Spleen (tissue), 11 donors: Measurements from ENCODE around the gene SLC22A3. TPM values are rescaled to one million over a fixed set of nuclear protein-coding genes. Genes with fewer than 3 reads are reported as not detected.

Experiments
- DNase-seq: peaks from one replicate; pipeline ENCODE4 v3.0.0-alpha.2; 2020
- H3K27ac ChIP-seq, 8 donors: fragments of 200-600 bp; sonication (generic) in 7 of 8; 1 replicate in 4 of 8; 2 replicates in 4 of 8; pipeline versions ENCODE4 v1.5.0 to v1.8.0; 2016 to 2021; ENCODE audit warnings: inconsistent platforms in 4 of 8, mild to moderate bottlenecking in 4 of 8, moderate library complexity in 1 of 8
- H3K27me3 ChIP-seq, 7 donors: fragments of 200-600 bp; sonication (generic) in 6 of 7; replicated peaks in 1 of 7; 1 replicate in 4 of 7; 2 replicates in 3 of 7; pipeline versions ENCODE4 v1.5.0 to v1.8.0; 2016 to 2021; ENCODE audit warnings: inconsistent platforms in 3 of 7, mild to moderate bottlenecking in 1 of 7
- H3K36me3 ChIP-seq, 6 donors: fragments of 200-600 bp; sonication (generic) in 5 of 6; 1 replicate in 4 of 6; 2 replicates in 2 of 6; pipeline versions ENCODE4 v1.5.0 to v1.8.0; 2016 to 2021; ENCODE audit warnings: inconsistent platforms in 2 of 6
- H3K4me1 ChIP-seq, 6 donors: fragments of 200-600 bp; sonication (generic) in 5 of 6; 1 replicate in 3 of 6; 2 replicates in 3 of 6; pipeline versions ENCODE4 v1.5.0 to v1.8.0; 2016 to 2021; ENCODE audit warnings: inconsistent platforms in 3 of 6
- H3K4me3 ChIP-seq, 8 donors: fragments of 200-600 bp; sonication (generic) in 7 of 8; 1 replicate in 4 of 8; 2 replicates in 4 of 8; pipeline versions ENCODE4 v1.5.0 to v1.8.0; 2016 to 2021; ENCODE audit warnings: inconsistent platforms in 4 of 8, mild to moderate bottlenecking in 4 of 8, moderate library complexity in 2 of 8
- H3K9me3 ChIP-seq, 8 donors: fragments of 200-600 bp; sonication (generic) in 7 of 8; 1 replicate in 4 of 8; 2 replicates in 4 of 8; pipeline versions ENCODE4 v1.5.0 to v1.8.0; 2016 to 2021; ENCODE audit warnings: inconsistent platforms in 4 of 8
- CTCF ChIP-seq, 11 experiments: fragments of 200-600 bp in 7 of 11; fragments of 450-650 bp in 4 of 11; sonication (generic) in 4 of 11; IDR thresholded peaks in 8 of 11; conservative IDR thresholded peaks in 3 of 11; 1 replicate in 7 of 11; 2 replicates in 4 of 11; pipeline versions ENCODE4 v1.4.0 to v1.8.0; 2016 to 2021; ENCODE audit warnings: antibody characterized with exemption in 11 of 11, inconsistent platforms in 4 of 11, mild to moderate bottlenecking in 1 of 11
- POLR2A ChIP-seq, 3 donors: fragments of 450-650 bp; IDR thresholded peaks; one replicate each; pipeline ENCODE4 v1.5.1; 2017; ENCODE audit warnings: antibody characterized with exemption in 3 of 3, mild to moderate bottlenecking in 1 of 3
- POLR2AphosphoS5 ChIP-seq, 3 donors: sonication (generic); formaldehyde crosslinking; IDR thresholded peaks; one replicate each; pipeline ENCODE4 v1.5.1; 2017; ENCODE audit warnings: antibody characterized with exemption in 3 of 3
- WGBS, 5 donors: extraction: QIAGEN DNeasy Blood & Tissue Kit in 3 of 5; methylation state at CpG; one replicate each; pipeline versions ENCODE4 v1.1.5 to v1.1.7; 2013 to 2018; 5-methylcytosine and 5-hydroxymethylcytosine counted together
- intact Hi-C: fragments of 100-400 bp; cut with DNase I; formaldehyde crosslinking; loops from one replicate; pipeline ENCODE4 v1.15.0; 2023; ENCODE audit warnings: low total_unique reads
- polyA plus RNA-seq, 3 donors: library from polyadenylated mRNA; stranded (reverse); fragments of 200-250 nt; gene quantifications; one replicate each; pipeline ENCODE4 v1.2.1, GENCODE V29; 2013
- total RNA-seq, 7 donors: library from RNA; depleted of rRNA in 3 of 7; stranded (reverse); fragments of >200 nt in 3 of 7; fragmentation: NEBNext Ultra II Directional in 4 of 7; extraction: Animal tissue kit (Norgen Biotek cat#: 25700) in 4 of 7; gene quantifications; one replicate each; pipeline versions ENCODE4 v1.1.0 to v1.2.1, GENCODE V29; 2016 to 2021
- donor health status: healthy with polysubstance abuse.
- donor health status: DM: no; HTN: no; CAD: no; lungs with moderate emphysema.
- donor health status: DM: no; HTN: no; CAD: no.
- donor health status: Bipolar disorder and iron deficiency.
- donor health status: healthy.
- donor health status: DM: no; HTN: no; CAD: no.
- donor health status: DM: yes; HTN: yes; CAD: no.

The SLC22A3 gene
- total and polyA plus RNA-seq, 10 donors: 0.70 to 2.2 (median 1.7) TPM

GRCh38 chr6:160431226-160431625, 83.0 kb downstream of the SLC22A3 start:
- Histone ChIP-seq H3K36me3 (no peaks in the 10 kb centered on the region), H3K27me3 (peaks cover 0 to 42% (median 0%) of the 10 kb centered on the region in 7 donors), H3K4me3 (no peak overlapping the region), H3K27ac (peak overlapping the region in 3 of 8 donors; percentile 18 to 35 (median 33)), H3K4me1 (peaks cover 0 to 5% (median 0%) of the 10 kb centered on the region in 6 donors), H3K9me3 (no peaks in the 10 kb centered on the region)
- intact Hi-C loops: no loop called here
- 68 to 87% (median 70%) methylated on average over 8 of the region's 8 CpGs for WGBS, 5 donors
- TF ChIP-seq CTCF (IDR thresholded peaks at IDR 0.05 in 8 of 11, conservative IDR thresholded peaks at IDR 0.05 in 3 of 11): no peak
- TF ChIP-seq POLR2AphosphoS5 (IDR thresholded peaks at IDR 0.05): no peak
- no peak for TF ChIP-seq POLR2A (IDR thresholded peaks at IDR 0.05)
- DNase-seq: no peak

GRCh38 chr6:160431791-160432404, 83.7 kb downstream of the SLC22A3 start:
- peaks cover 0 to 5% (median 0%) of the 10 kb centered on the region in 6 donors for H3K4me1 ChIP-seq
- H3K36me3 ChIP-seq: no peaks in the 10 kb centered on the region
- intact Hi-C loops: no loop called here
- peak overlapping the region in 3 of 8 donors; percentile 7 to 35 (median 18) for H3K27ac ChIP-seq
- 81 to 89% (median 86%) methylated on average over 8 of the region's 8 CpGs for WGBS, 5 donors
- peaks cover 0 to 43% (median 0%) of the 10 kb centered on the region in 7 donors for H3K27me3 ChIP-seq
- H3K4me3 ChIP-seq: no peak overlapping the region
- no peak for DNase-seq
- TF ChIP-seq CTCF (IDR thresholded peaks at IDR 0.05 in 8 of 11, conservative IDR thresholded peaks at IDR 0.05 in 3 of 11) (no peak), POLR2A (IDR thresholded peaks at IDR 0.05) (no peak), POLR2AphosphoS5 (IDR thresholded peaks at IDR 0.05) (no peak)
- H3K9me3 ChIP-seq: no peaks in the 10 kb centered on the region

GRCh38 chr6:160435935-160436334, 87.8 kb downstream of the SLC22A3 start:
- WGBS, 5 donors: 42 to 59% (median 54%) methylated on average over 4 of the region's 4 CpGs
- intact Hi-C loops: no loop called here
- TF ChIP-seq CTCF (IDR thresholded peaks at IDR 0.05 in 8 of 11, conservative IDR thresholded peaks at IDR 0.05 in 3 of 11) (no peak), POLR2AphosphoS5 (IDR thresholded peaks at IDR 0.05) (no peak), POLR2A (IDR thresholded peaks at IDR 0.05) (no peak)
- H3K36me3 ChIP-seq: no peaks in the 10 kb centered on the region
- DNase-seq: no peak
- peaks cover 0 to 26% (median 0%) of the 10 kb centered on the region in 7 donors for H3K27me3 ChIP-seq
- no peaks in the 10 kb centered on the region for H3K4me1 ChIP-seq
- no peak overlapping the region for H3K4me3 ChIP-seq
- no peaks in the 10 kb centered on the region for H3K9me3 ChIP-seq
- no peak overlapping the region for H3K27ac ChIP-seq

GRCh38 chr6:160437154-160437553, 89.0 kb downstream of the SLC22A3 start:
- Histone ChIP-seq H3K27ac (no peak overlapping the region), H3K27me3 (peaks cover 0 to 27% (median 0%) of the 10 kb centered on the region in 7 donors), H3K4me3 (no peak overlapping the region), H3K4me1 (no peaks in the 10 kb centered on the region), H3K9me3 (no peaks in the 10 kb centered on the region), H3K36me3 (no peaks in the 10 kb centered on the region)
- no peak for DNase-seq
- intact Hi-C loops: no loop called here
- WGBS, 5 donors: 78 to 85% (median 83%) methylated on average over 5 of the region's 5 CpGs
- TF ChIP-seq CTCF (IDR thresholded peaks at IDR 0.05 in 8 of 11, conservative IDR thresholded peaks at IDR 0.05 in 3 of 11) (no peak), POLR2A (IDR thresholded peaks at IDR 0.05) (no peak), POLR2AphosphoS5 (IDR thresholded peaks at IDR 0.05) (no peak)
